Neural cell (in vitro differentiated cells): Measurements from ENCODE around the gene AGK. TPM values are rescaled to one million over a fixed set of nuclear protein-coding genes. Genes with fewer than 3 reads are reported as not detected.

Experiments
- H2AFZ ChIP-seq: fragments of 200-600, 300-800 bp; sonication (generic), shearing (Covaris generic); 2 replicates; pipeline ENCODE4 v1.6.0; 2014; ENCODE audit warnings: low read depth, mild to moderate bottlenecking, antibody characterized with exemption, low read length, moderate library complexity
- H3F3A ChIP-seq: fragments of 200-600 bp; shearing (Covaris generic); 2 replicates; pipeline ENCODE4 v1.6.1; 2016; ENCODE audit warnings: mild to moderate bottlenecking, moderate library complexity, mixed read lengths, antibody characterized with exemption, low read length; ENCODE audit not compliant: insufficient read depth, poor library complexity, severe bottlenecking
- H3K27ac ChIP-seq: fragments of 200-600, 300-800 bp; sonication (generic), shearing (Covaris generic); 2 replicates; pipeline ENCODE4 v1.5.1; 2014; ENCODE audit warnings: mild to moderate bottlenecking, low read length, moderate library complexity
- H3K27me3 ChIP-seq: fragments of 300-800, 200-600 bp; sonication (generic), shearing (Covaris generic); 2 replicates; pipeline ENCODE4 v1.6.0; 2014; ENCODE audit warnings: mild to moderate bottlenecking, low read depth, low read length, moderate library complexity; ENCODE audit not compliant: insufficient read depth
- H3K36me3 ChIP-seq: fragments of 300-800, 200-600 bp; sonication (generic), shearing (Covaris generic); 2 replicates; pipeline ENCODE4 v1.5.1; 2014; ENCODE audit warnings: mild to moderate bottlenecking, antibody characterized with exemption, low read length, moderate library complexity; ENCODE audit not compliant: insufficient read depth
- H3K4me2 ChIP-seq: fragments of 300-800, 200-600 bp; sonication (generic), shearing (Covaris generic); 2 replicates; pipeline ENCODE4 v1.6.0; 2014; ENCODE audit warnings: mild to moderate bottlenecking, low read length
- H3K4me3 ChIP-seq: fragments of 300-800, 200-600 bp; sonication (generic), shearing (Covaris generic); 2 replicates; pipeline ENCODE4 v1.5.1; 2014; ENCODE audit warnings: mild to moderate bottlenecking, low read length, moderate library complexity
- H3K79me2 ChIP-seq: fragments of 200-600 bp; shearing (Covaris generic); replicated peaks from 2 replicates; pipeline ENCODE4 v1.6.0; 2014; ENCODE audit warnings: mild to moderate bottlenecking, low read length, moderate library complexity; ENCODE audit not compliant: insufficient read depth
- H3K9ac ChIP-seq: fragments of 300-800, 200-600 bp; sonication (generic), shearing (Covaris generic); 2 replicates; pipeline ENCODE4 v1.6.1; 2016; ENCODE audit warnings: mild to moderate bottlenecking, low read length, mixed read lengths
- H3K9me2 ChIP-seq: fragments of 200-600 bp; shearing (Covaris generic); 2 replicates; pipeline ENCODE4 v1.6.1; 2016; ENCODE audit warnings: mild to moderate bottlenecking, low read length, mixed read lengths; ENCODE audit not compliant: insufficient read depth
- H3K9me3 ChIP-seq: fragments of 200-600, 300-800 bp; sonication (generic), shearing (Covaris generic); 2 replicates; pipeline ENCODE4 v1.6.1; 2016; ENCODE audit warnings: mild to moderate bottlenecking, mixed run types, low read length, moderate library complexity, mixed read lengths
- H4K20me1 ChIP-seq: fragments of 200-600 bp; shearing (Covaris generic); 2 replicates; pipeline ENCODE4 v1.6.1; 2016; ENCODE audit warnings: mild to moderate bottlenecking, mixed run types; ENCODE audit not compliant: insufficient read depth
- EP300 ChIP-seq: fragments of 450-650 bp; conservative IDR thresholded peaks from 2 replicates; pipeline ENCODE4 v1.6.1; 2014; ENCODE audit warnings: antibody characterized with exemption, mild to moderate bottlenecking, moderate library complexity; ENCODE audit not compliant: poor library complexity, severe bottlenecking
- EZH2 ChIP-seq: fragments of 200-600, 300-800 bp; shearing (Covaris generic), sonication (generic); IDR thresholded peaks from 2 replicates; pipeline ENCODE4 v1.6.1; 2014; ENCODE audit warnings: antibody characterized with exemption, low read length, borderline replicate concordance, mild to moderate bottlenecking; ENCODE audit not compliant: insufficient read depth, poor library complexity, severe bottlenecking
- MXI1 ChIP-seq: fragments of 450-650 bp; conservative IDR thresholded peaks from 2 replicates; pipeline ENCODE4 v1.6.1; 2014; ENCODE audit warnings: antibody characterized with exemption, mild to moderate bottlenecking; ENCODE audit not compliant: poor library complexity, severe bottlenecking
- POLR2AphosphoS5 ChIP-seq: IDR thresholded peaks from 2 replicates; pipeline ENCODE4 v1.6.1; 2012
- RAD21 ChIP-seq: fragments of 450-650 bp; conservative IDR thresholded peaks from 2 replicates; pipeline ENCODE4 v1.6.1; 2014; ENCODE audit warnings: antibody characterized with exemption, mild to moderate bottlenecking, moderate library complexity
- SMC3 ChIP-seq: fragments of 450-650 bp; conservative IDR thresholded peaks from 2 replicates; pipeline ENCODE4 v1.6.1; 2014; ENCODE audit warnings: antibody characterized with exemption, mild to moderate bottlenecking, moderate library complexity; ENCODE audit not compliant: poor library complexity
- TAF1 ChIP-seq: IDR thresholded peaks from 2 replicates; pipeline ENCODE4 v1.6.1; 2012; ENCODE audit warnings: low read depth
- polyA plus RNA-seq: library from polyadenylated mRNA; depleted of rRNA; stranded (reverse); fragments of >200 nt; gene quantifications from 2 replicates; pipeline ENCODE4 v1.2.3, GENCODE V29; 2014
- TF ChIP-seq, protein P1 (sequence below): fragments of 450-650 bp; IDR thresholded peaks from 2 replicates; pipeline ENCODE4 v1.5.1; 2014; ENCODE audit warnings: antibody characterized with exemption, mild to moderate bottlenecking, moderate library complexity; ENCODE audit not compliant: poor library complexity, severe bottlenecking
- TF ChIP-seq, protein P2 (sequence below): IDR thresholded peaks from 2 replicates; pipeline ENCODE4 v1.6.1; 2012; ENCODE audit warnings: borderline replicate concordance

The AGK gene
- polyA plus RNA-seq, 1 donor from 2014 or later = 59.8 TPM

- TF ChIP-seq, protein P1, sequence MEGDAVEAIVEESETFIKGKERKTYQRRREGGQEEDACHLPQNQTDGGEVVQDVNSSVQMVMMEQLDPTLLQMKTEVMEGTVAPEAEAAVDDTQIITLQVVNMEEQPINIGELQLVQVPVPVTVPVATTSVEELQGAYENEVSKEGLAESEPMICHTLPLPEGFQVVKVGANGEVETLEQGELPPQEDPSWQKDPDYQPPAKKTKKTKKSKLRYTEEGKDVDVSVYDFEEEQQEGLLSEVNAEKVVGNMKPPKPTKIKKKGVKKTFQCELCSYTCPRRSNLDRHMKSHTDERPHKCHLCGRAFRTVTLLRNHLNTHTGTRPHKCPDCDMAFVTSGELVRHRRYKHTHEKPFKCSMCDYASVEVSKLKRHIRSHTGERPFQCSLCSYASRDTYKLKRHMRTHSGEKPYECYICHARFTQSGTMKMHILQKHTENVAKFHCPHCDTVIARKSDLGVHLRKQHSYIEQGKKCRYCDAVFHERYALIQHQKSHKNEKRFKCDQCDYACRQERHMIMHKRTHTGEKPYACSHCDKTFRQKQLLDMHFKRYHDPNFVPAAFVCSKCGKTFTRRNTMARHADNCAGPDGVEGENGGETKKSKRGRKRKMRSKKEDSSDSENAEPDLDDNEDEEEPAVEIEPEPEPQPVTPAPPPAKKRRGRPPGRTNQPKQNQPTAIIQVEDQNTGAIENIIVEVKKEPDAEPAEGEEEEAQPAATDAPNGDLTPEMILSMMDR = no peak
- TF ChIP-seq EZH2 = no peak
- TF ChIP-seq, protein P2, sequence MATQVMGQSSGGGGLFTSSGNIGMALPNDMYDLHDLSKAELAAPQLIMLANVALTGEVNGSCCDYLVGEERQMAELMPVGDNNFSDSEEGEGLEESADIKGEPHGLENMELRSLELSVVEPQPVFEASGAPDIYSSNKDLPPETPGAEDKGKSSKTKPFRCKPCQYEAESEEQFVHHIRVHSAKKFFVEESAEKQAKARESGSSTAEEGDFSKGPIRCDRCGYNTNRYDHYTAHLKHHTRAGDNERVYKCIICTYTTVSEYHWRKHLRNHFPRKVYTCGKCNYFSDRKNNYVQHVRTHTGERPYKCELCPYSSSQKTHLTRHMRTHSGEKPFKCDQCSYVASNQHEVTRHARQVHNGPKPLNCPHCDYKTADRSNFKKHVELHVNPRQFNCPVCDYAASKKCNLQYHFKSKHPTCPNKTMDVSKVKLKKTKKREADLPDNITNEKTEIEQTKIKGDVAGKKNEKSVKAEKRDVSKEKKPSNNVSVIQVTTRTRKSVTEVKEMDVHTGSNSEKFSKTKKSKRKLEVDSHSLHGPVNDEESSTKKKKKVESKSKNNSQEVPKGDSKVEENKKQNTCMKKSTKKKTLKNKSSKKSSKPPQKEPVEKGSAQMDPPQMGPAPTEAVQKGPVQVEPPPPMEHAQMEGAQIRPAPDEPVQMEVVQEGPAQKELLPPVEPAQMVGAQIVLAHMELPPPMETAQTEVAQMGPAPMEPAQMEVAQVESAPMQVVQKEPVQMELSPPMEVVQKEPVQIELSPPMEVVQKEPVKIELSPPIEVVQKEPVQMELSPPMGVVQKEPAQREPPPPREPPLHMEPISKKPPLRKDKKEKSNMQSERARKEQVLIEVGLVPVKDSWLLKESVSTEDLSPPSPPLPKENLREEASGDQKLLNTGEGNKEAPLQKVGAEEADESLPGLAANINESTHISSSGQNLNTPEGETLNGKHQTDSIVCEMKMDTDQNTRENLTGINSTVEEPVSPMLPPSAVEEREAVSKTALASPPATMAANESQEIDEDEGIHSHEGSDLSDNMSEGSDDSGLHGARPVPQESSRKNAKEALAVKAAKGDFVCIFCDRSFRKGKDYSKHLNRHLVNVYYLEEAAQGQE = no peak
- TF ChIP-seq RAD21 = no peak
- no peak for TF ChIP-seq SMC3
Measured at GRCh38 chr7:141674702-141675101, 123.5 kb downstream of the AGK start.

DNA sequence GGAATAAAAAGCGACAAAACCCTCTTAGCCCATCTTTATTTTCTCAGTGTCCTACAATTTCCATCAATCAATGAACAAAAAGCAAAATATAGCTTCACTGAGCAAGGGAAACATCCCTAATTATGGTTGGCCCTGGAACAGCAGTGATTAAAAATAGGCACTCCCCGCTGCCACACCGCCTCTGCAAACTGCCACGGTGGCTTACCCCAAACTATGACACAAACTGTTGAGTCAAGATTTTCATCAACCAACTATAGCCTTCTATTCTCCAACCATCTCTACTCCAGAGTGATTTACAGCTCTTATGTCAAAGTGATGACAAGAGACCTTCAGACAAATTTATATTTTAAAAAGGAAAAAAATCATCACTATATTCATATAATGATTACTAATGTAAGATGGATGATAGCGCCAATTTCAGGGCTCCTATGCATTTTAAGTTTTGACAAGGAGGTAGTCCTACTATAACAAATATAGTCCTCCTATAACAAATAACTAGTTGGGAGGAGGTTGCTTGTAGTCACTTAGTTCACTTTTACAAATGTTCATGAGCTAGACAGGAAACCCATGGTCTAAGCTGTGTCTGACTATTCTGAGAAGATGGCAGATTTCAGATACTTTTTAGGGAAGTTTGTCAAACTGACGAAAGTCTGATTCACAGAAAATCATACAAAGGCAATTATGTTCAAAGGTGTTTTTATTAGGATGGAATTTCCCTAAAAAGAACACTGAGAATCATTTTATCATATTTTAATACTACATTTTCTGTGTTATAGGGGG, 124.4 kb downstream of the AGK start:
- H3K27me3 ChIP-seq = no peaks in the 10 kb centered on the region
- H4K20me1 ChIP-seq = no peaks in the 10 kb centered on the region
- no peaks in the 10 kb centered on the region for H3F3A ChIP-seq
- no peak overlapping the region for H2AFZ ChIP-seq
- H3K9ac ChIP-seq = no peak overlapping the region
- no peak for TF ChIP-seq EZH2
- no peak for TF ChIP-seq POLR2AphosphoS5
- TF ChIP-seq MXI1 = no peak
- no peak for TF ChIP-seq SMC3
- TF ChIP-seq EP300 = no peak
- TF ChIP-seq TAF1 = no peak
- TF ChIP-seq, protein P1 = no peak
- TF ChIP-seq, protein P2 = no peak
- no peak for TF ChIP-seq RAD21
- no peaks in the 10 kb centered on the region for H3K9me2 ChIP-seq
- H3K27ac ChIP-seq = no peak overlapping the region
- H3K79me2 ChIP-seq = no peaks in the 10 kb centered on the region
- no peak overlapping the region for H3K4me2 ChIP-seq
- H3K9me3 ChIP-seq = no peaks in the 10 kb centered on the region
- H3K4me3 ChIP-seq = no peak overlapping the region
- peaks cover 8% of the 10 kb centered on the region for H3K36me3 ChIP-seq

More at GRCh38 chr7:141674702-141675101, 123.5 kb downstream of the AGK start:
- no peaks in the 10 kb centered on the region for H3K79me2 ChIP-seq
- H4K20me1 ChIP-seq = no peaks in the 10 kb centered on the region
- H3K9me2 ChIP-seq = no peaks in the 10 kb centered on the region
- H3K27ac ChIP-seq = no peak overlapping the region
- no peak overlapping the region for H3K9ac ChIP-seq
- no peak overlapping the region for H3K4me3 ChIP-seq
- H3K36me3 ChIP-seq = peaks cover 8% of the 10 kb centered on the region
- no peaks in the 10 kb centered on the region for H3F3A ChIP-seq
- no peaks in the 10 kb centered on the region for H3K9me3 ChIP-seq
- no peak overlapping the region for H3K4me2 ChIP-seq
- no peaks in the 10 kb centered on the region for H3K27me3 ChIP-seq
- H2AFZ ChIP-seq = no peak overlapping the region
